GM23248 (cell line): Measurements from ENCODE around the gene CADPS2.

Experiments
- EZH2 ChIP-seq: fragments of 200-600 bp; sonication (generic); IDR thresholded peaks from 2 replicates; pipeline ENCODE4 v1.6.1; 2018; ENCODE audit warnings: antibody characterized with exemption, mild to moderate bottlenecking; ENCODE audit not compliant: insufficient read depth, poor library complexity, severe bottlenecking
- EZH2phosphoT487 ChIP-seq: fragments of 200-600 bp; sonication (generic); IDR thresholded peaks from 2 replicates; pipeline ENCODE4 v1.6.1; 2018; ENCODE audit warnings: antibody characterized with exemption, moderate library complexity, mild to moderate bottlenecking, low read depth; ENCODE audit not compliant: insufficient read depth

DNA sequence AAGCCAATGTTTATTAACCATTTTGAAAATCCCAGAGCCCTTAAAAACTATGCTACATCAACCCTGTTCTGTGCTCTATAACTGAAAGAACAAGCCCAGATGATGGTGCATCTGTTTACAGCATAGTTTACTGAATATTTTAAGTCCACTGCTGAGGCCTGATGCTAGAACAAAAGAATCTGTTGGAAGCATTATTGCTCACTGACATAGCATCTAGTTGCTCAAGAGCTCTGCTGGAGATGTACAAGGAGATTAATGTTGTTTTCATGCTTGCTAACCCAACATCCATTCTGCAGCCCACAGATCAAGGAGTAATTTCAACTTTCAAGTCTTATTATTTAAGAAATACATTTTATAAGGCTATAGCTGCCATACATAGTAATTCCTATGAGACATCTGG lies 400.4 kb downstream of the CADPS2 start:
- TF ChIP-seq EZH2 (no peak), EZH2phosphoT487 (no peak)
